CD14-positive monocyte (primary cell): ENCODE measurements around the gene MAP3K7CL. TPM values are rescaled to one million over a fixed set of nuclear protein-coding genes. Genes with fewer than 3 reads are reported as not detected.

ENCODE experiments used
- DNase-seq, 3 donors: peaks; one replicate each; pipeline ENCODE4 v3.0.0-alpha.2; 2011 to 2022
- H2AFZ ChIP-seq: 2 replicates; pipeline ENCODE4 v1.6.0; 2012; ENCODE audit warnings: mild to moderate bottlenecking, low read depth, low read length, inconsistent platforms; ENCODE audit not compliant: insufficient read depth, poor library complexity, severe bottlenecking
- H3K27ac ChIP-seq, 2 donors: 1 replicate in 1 of 2; 2 replicates in 1 of 2; pipeline ENCODE4 v1.5.1; 2012 to 2013; ENCODE audit warnings: low read length in 2 of 2, control low read depth in 1 of 2, inconsistent platforms in 1 of 2, low read depth in 1 of 2, mild to moderate bottlenecking in 1 of 2
- H3K27me3 ChIP-seq, 2 donors: one replicate each; pipeline versions ENCODE4 v1.6.0 to v1.6.1; 2011 to 2013; ENCODE audit warnings: low read length in 2 of 2; ENCODE audit not compliant: control insufficient read depth in 2 of 2, insufficient read depth in 2 of 2
- H3K36me3 ChIP-seq, 2 donors: replicated peaks in 1 of 2; 1 replicate in 1 of 2; 2 replicates in 1 of 2; pipeline versions ENCODE4 v1.5.1 to v1.6.1; 2012 to 2013; ENCODE audit warnings: low read length in 2 of 2, control low read depth in 1 of 2, inconsistent platforms in 1 of 2, mild to moderate bottlenecking in 1 of 2; ENCODE audit not compliant: insufficient read depth in 2 of 2, control insufficient read depth in 1 of 2
- H3K4me1 ChIP-seq, 2 donors: 1 replicate in 1 of 2; 2 replicates in 1 of 2; pipeline versions ENCODE4 v1.5.1 to v1.6.1; 2012 to 2013; ENCODE audit warnings: low read length in 2 of 2, control low read depth in 1 of 2, inconsistent platforms in 1 of 2, mild to moderate bottlenecking in 1 of 2, moderate library complexity in 1 of 2; ENCODE audit not compliant: insufficient read depth in 2 of 2, control insufficient read depth in 1 of 2
- H3K4me2 ChIP-seq: replicated peaks from 2 replicates; pipeline ENCODE3; 2012; ENCODE audit warnings: low read length, moderate library complexity, mild to moderate bottlenecking; ENCODE audit not compliant: poor library complexity, severe bottlenecking; ENCODE audit errors: extremely low read depth
- H3K4me3 ChIP-seq, 3 experiments: fragments of 200-600 bp in 1 of 3; sonication (generic) in 1 of 3; replicated peaks in 1 of 3; 1 replicate in 2 of 3; 2 replicates in 1 of 3; pipeline ENCODE4 v1.5.1; 2011 to 2013; ENCODE audit warnings: low read length in 3 of 3, mild to moderate bottlenecking in 3 of 3, control low read depth in 2 of 3, low read depth in 2 of 3, inconsistent platforms in 1 of 3, moderate library complexity in 1 of 3
- H3K79me2 ChIP-seq: 2 replicates; pipeline ENCODE4 v1.6.0; 2012; ENCODE audit warnings: mild to moderate bottlenecking, control low read depth, inconsistent platforms, low read length, moderate library complexity; ENCODE audit not compliant: insufficient read depth
- H3K9ac ChIP-seq: 2 replicates; pipeline ENCODE4 v1.6.0; 2017; ENCODE audit warnings: low read length, mild to moderate bottlenecking; ENCODE audit not compliant: insufficient read depth, poor library complexity, severe bottlenecking
- H3K9me3 ChIP-seq, 2 donors: replicated peaks in 1 of 2; 1 replicate in 1 of 2; 2 replicates in 1 of 2; pipeline versions ENCODE4 v1.5.1 to v1.6.1; 2012 to 2013; ENCODE audit warnings: low read length in 2 of 2, control low read depth in 1 of 2; ENCODE audit not compliant: control insufficient read depth in 1 of 2, insufficient read depth in 1 of 2
- H4K20me1 ChIP-seq: 2 replicates; pipeline ENCODE4 v1.6.0; 2012; ENCODE audit warnings: mild to moderate bottlenecking, low read length, control low read depth, moderate library complexity; ENCODE audit not compliant: insufficient read depth
- H3K27ac Mint-ChIP-seq, 7 donors: one replicate each; pipeline ENCODE4 v1.8.0; 2020; ENCODE audit warnings: mild to moderate bottlenecking in 7 of 7, mixed read lengths in 7 of 7, moderate library complexity in 6 of 7, inconsistent platforms in 2 of 7
- H3K27me3 Mint-ChIP-seq, 3 donors: one replicate each; pipeline ENCODE4 v1.8.0; 2021 to 2022; ENCODE audit warnings: low read depth in 3 of 3, mild to moderate bottlenecking in 3 of 3, mixed read lengths in 3 of 3, moderate library complexity in 3 of 3, inconsistent platforms in 1 of 3
- H3K36me3 Mint-ChIP-seq, 2 donors: one replicate each; pipeline ENCODE4 v1.8.0; 2020; ENCODE audit warnings: mixed read lengths in 2 of 2, inconsistent platforms in 1 of 2, mild to moderate bottlenecking in 1 of 2
- H3K4me1 Mint-ChIP-seq: one replicate; pipeline ENCODE4 v1.8.0; 2020; ENCODE audit warnings: mild to moderate bottlenecking, mixed read lengths
- H3K4me3 Mint-ChIP-seq, 2 donors: one replicate each; pipeline ENCODE4 v1.8.0; 2020; ENCODE audit warnings: mild to moderate bottlenecking in 2 of 2, mixed read lengths in 2 of 2, moderate library complexity in 1 of 2
- H3K9me3 Mint-ChIP-seq, 7 donors: one replicate each; pipeline ENCODE4 v1.8.0; 2020 to 2022; ENCODE audit warnings: mixed read lengths in 7 of 7, mild to moderate bottlenecking in 6 of 7, moderate library complexity in 6 of 7, inconsistent platforms in 2 of 7
- CTCF ChIP-seq: fragments of 200-600 bp; IDR thresholded peaks from one replicate; pipeline ENCODE4 v1.8.0; 2022; ENCODE audit warnings: antibody characterized with exemption, mild to moderate bottlenecking
- WGBS: methylation state at CpG from one replicate; pipeline ENCODE4 v1.1.5; 2013; ENCODE audit warnings: missing lambda C conversion rate; ENCODE audit not compliant: insufficient coverage; 5-methylcytosine and 5-hydroxymethylcytosine counted together
- intact Hi-C, 2 donors: fragments of 100-400 bp; cut with micrococcal nuclease; formaldehyde crosslinking; loops; one replicate each; pipeline versions ENCODE4 v1.15.0 to v1.15.1; 2023
- polyA plus RNA-seq, 3 donors: library from polyadenylated mRNA; depleted of rRNA in 1 of 3; unstranded in 2 of 3; stranded (reverse) in 1 of 3; fragments of 300-500 nt in 2 of 3; fragments of >200 nt in 1 of 3; fragmentation: Illumina TruSeq in 2 of 3; gene quantifications; 1 replicate in 2 of 3; 2 replicates in 1 of 3; pipeline ENCODE4 v1.2.3, GENCODE V29; 2012 to 2021

Gene MAP3K7CL
- polyA plus RNA-seq, 3 donors: 14.6 to 15.8 (median 15.7) TPM

DNA sequence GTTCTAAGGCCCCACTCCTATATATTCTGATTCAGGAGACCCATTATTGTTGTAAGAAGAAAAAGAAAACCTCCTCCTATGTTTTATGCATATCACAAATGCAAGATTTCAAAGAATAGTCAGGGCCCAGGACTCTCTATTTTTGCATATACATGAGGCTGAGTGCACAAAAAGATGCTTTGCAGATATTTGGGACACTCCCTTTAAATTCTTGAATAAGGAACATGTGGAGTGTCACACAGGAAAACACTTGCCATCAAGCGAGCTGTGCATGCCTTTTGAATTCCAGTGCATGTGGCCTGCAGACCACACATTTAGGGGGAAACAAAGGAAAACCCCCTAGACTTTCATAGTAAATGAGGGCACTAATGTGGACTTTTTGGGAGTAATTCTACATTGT lies 5.6 kb downstream of the MAP3K7CL start:
- no peaks in the 10 kb centered on the region for H3K4me1 Mint-ChIP-seq
- DNase-seq: no peak
- no peak overlapping the region for H3K27ac Mint-ChIP-seq
- no peak overlapping the region for H3K27ac ChIP-seq
- no peak overlapping the region for H3K4me3 Mint-ChIP-seq
- H3K27me3 ChIP-seq: no peaks in the 10 kb centered on the region
- H3K4me1 ChIP-seq: no peaks in the 10 kb centered on the region
- no peaks in the 10 kb centered on the region for H3K79me2 ChIP-seq
- no peaks in the 10 kb centered on the region for H4K20me1 ChIP-seq
- TF ChIP-seq CTCF: no peak
- no peaks in the 10 kb centered on the region for H3K9me3 ChIP-seq
- intact Hi-C loops: no loop called here
- H2AFZ ChIP-seq: no peak overlapping the region
- WGBS: no CpG with 5 or more reads among the region's 1 CpG
- H3K9me3 Mint-ChIP-seq: peaks cover 0 to 2% (median 0%) of the 10 kb centered on the region in 7 donors
- H3K27me3 Mint-ChIP-seq: peaks cover 0 to 4% (median 1%) of the 10 kb centered on the region in 3 donors
- no peak overlapping the region for H3K4me2 ChIP-seq
- H3K36me3 ChIP-seq: no peaks in the 10 kb centered on the region
- no peak overlapping the region for H3K4me3 ChIP-seq
- H3K9ac ChIP-seq: no peak overlapping the region
- H3K36me3 Mint-ChIP-seq: peaks cover 0 to 3% of the 10 kb centered on the region in 2 donors

- Histone ChIP-seq H3K4me1 (peaks cover 19 to 21% of the 10 kb centered on the region in 2 donors), H3K36me3 (no peaks in the 10 kb centered on the region), H3K4me2 (peak overlapping the region; percentile 11), H3K9ac (no peak overlapping the region), H3K9me3 (no peaks in the 10 kb centered on the region), H3K4me3 (no peak overlapping the region), H3K27ac (peak overlapping the region in 1 of 2 donors; percentile 52), H3K27me3 (no peaks in the 10 kb centered on the region), H3K79me2 (no peaks in the 10 kb centered on the region), H4K20me1 (no peaks in the 10 kb centered on the region), H2AFZ (peak overlapping the region; percentile 30)
- intact Hi-C loops: no loop called here
- H3K36me3 Mint-ChIP-seq: peaks cover 0 to 3% of the 10 kb centered on the region in 2 donors
- no peak for TF ChIP-seq CTCF
- peak in 1 of 3 donors; percentile 35 for DNase-seq
- peak overlapping the region in 4 of 7 donors; percentile 25 to 61 (median 46) for H3K27ac Mint-ChIP-seq
- peaks cover 0 to 2% (median 0%) of the 10 kb centered on the region in 7 donors for H3K9me3 Mint-ChIP-seq
- WGBS: no CpG with 5 or more reads among the region's 2 CpGs
- peaks cover 0 to 1% (median 0%) of the 10 kb centered on the region in 3 donors for H3K27me3 Mint-ChIP-seq
- no peak overlapping the region for H3K4me3 Mint-ChIP-seq
- H3K4me1 Mint-ChIP-seq: peaks cover 16% of the 10 kb centered on the region
These were observed 14.4 kb downstream of the MAP3K7CL start for GRCh38 chr21:29144736-29145353.
